Heart right ventricle (tissue), 16 donors: Measurements from ENCODE around the gene CCL15. TPM values are rescaled to one million over a fixed set of nuclear protein-coding genes. Genes with fewer than 3 reads are reported as not detected.

Experiments
- ATAC-seq, 8 donors: fragments of 200-7000 bp; cut with Tn5 transposase; one replicate each; pipeline ENCODE4 v1.9.1; 2020; ENCODE audit warnings: mild to moderate bottlenecking in 8 of 8, moderate library complexity in 8 of 8, moderate number of reproducible peaks in 1 of 8
- DNase-seq, 2 donors: peaks; one replicate each; pipeline ENCODE4 v3.0.0-alpha.2; 2020
- H3K27ac ChIP-seq, 10 donors: fragments of 200-600 bp; sonication (generic) in 2 of 10; one replicate each; pipeline versions ENCODE4 v1.5.0 to v1.8.0; 2020 to 2022; ENCODE audit warnings: mild to moderate bottlenecking in 3 of 10
- H3K27me3 ChIP-seq, 7 donors: fragments of 200-600 bp; one replicate each; pipeline ENCODE4 v1.8.0; 2021 to 2022; ENCODE audit warnings: mild to moderate bottlenecking in 2 of 7
- H3K36me3 ChIP-seq, 9 donors: fragments of 200-600 bp; sonication (generic) in 1 of 9; one replicate each; pipeline versions ENCODE4 v1.5.0 to v1.8.0; 2020 to 2022; ENCODE audit warnings: mild to moderate bottlenecking in 2 of 9
- H3K4me1 ChIP-seq, 9 donors: fragments of 200-600 bp; sonication (generic) in 1 of 9; one replicate each; pipeline versions ENCODE4 v1.5.0 to v1.8.0; 2020 to 2022; ENCODE audit warnings: mild to moderate bottlenecking in 4 of 9
- H3K4me3 ChIP-seq, 10 donors: fragments of 200-600 bp; sonication (generic) in 2 of 10; one replicate each; pipeline versions ENCODE4 v1.5.0 to v1.8.0; 2020 to 2022; ENCODE audit warnings: mild to moderate bottlenecking in 7 of 10, moderate library complexity in 2 of 10
- H3K9me3 ChIP-seq, 11 donors: fragments of 200-600 bp in 10 of 11; sonication (generic) in 2 of 11; one replicate each; pipeline versions ENCODE4 v1.5.0 to v1.8.0; 2013 to 2022; ENCODE audit warnings: mild to moderate bottlenecking in 2 of 11, control low read depth in 1 of 11, moderate library complexity in 1 of 11
- WGBS, 2 donors: extraction: QIAGEN DNeasy Blood & Tissue Kit; methylation state at CpG; one replicate each; pipeline ENCODE4 v1.1.7; 2013; ENCODE audit warnings: inconsistent platforms in 1 of 2; 5-methylcytosine and 5-hydroxymethylcytosine counted together
- intact Hi-C, 10 donors: fragments of 100-400 bp; cut with DNase I; formaldehyde crosslinking; loops; one replicate each; pipeline versions ENCODE4 v1.11.1 to v1.14.2; 2022
- polyA plus RNA-seq, 2 donors: library from polyadenylated mRNA; stranded (reverse); fragments of 200-250 nt; gene quantifications; one replicate each; pipeline ENCODE4 v1.2.3, GENCODE V29; 2013
- total RNA-seq, 10 donors: library from RNA; stranded (reverse); fragmentation: NEBNext Ultra II Directional in 3 of 10; extraction: Animal tissue kit (Norgen Biotek cat#: 25700) in 3 of 10; gene quantifications; one replicate each; pipeline versions ENCODE4 v1.2.1 to v1.2.4, GENCODE V29; 2021 to 2023
- TF ChIP-seq, protein P1 (sequence below), 9 donors: fragments of 200-600 bp; sonication (generic) in 2 of 9; IDR thresholded peaks; one replicate each; pipeline versions ENCODE4 v1.5.0 to v1.8.0; 2021 to 2022; ENCODE audit warnings: antibody characterized with exemption in 9 of 9, mild to moderate bottlenecking in 5 of 9, moderate library complexity in 1 of 9
- donor health status: Arrhythmogenic right ventricular cardiomyopathy.
- donor health status: ischemic (EF 13 %, LVEDD 7.1; RV severe dilation, severe dysfunction).
- donor health status: healthy with polysubstance abuse.
- donor health status: DM: no; HTN: yes; CAD: no.
- donor health status: DM: no; HTN: no; CAD: no.
- donor health status: ischemic (EF 25% LVEDD 6.9; RV normal size, moderate dysfunction).
- donor health status: ischemic (EF 25% LVEDD 5.7; RV mildly dilated, moderate dysfunction).
- donor health status: healthy.
- donor health status: DM: yes; HTN: yes; CAD: no.
- donor health status: Ischemic cardiomyopathy.
- donor health status: ischemic (EF 35%, LVEDD 5.7; RV mildly dilated, moderate dysfunction).
- donor health status: nonischemic (EF 11% LVEDD 7.7; RV severe dilation, severe dysfunction).
- donor health status: DM: yes; HTN: yes; CAD: no.
- donor health status: PGD.
- donor health status: ischemic (EF 29% LVEDD 5.4; RV normal size, mild dysfunction).
- donor health status: nonischemic (EF 23%, LVEDD 6.1; RV moderate dilation, normal function).

Gene CCL15
- total and polyA plus RNA-seq, 12 donors: not detected

DNA sequence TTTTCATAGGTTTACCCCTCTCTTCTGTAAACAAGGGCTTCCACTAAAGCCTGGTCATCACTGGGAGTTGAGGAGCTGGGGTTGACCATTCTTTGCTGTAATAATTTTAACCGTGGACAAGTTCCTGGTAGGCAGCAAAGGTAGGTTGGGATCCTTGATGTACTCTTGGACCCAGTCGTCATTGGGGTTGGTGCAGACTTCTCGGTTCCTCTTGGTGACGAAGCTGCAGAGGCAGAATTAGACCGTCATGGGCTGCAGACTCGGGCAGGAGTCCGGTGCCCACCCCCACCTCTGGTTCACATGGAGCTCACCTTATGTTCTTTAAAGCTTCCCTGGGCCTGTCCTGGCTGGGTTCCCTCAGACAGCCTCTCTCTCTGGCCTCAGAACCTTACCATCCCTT lies 23.8 kb downstream of the CCL15 start:
- H3K27ac ChIP-seq: no peak overlapping the region
- H3K27me3 ChIP-seq: peaks cover 0 to 5% (median 0%) of the 10 kb centered on the region in 7 donors
- DNase-seq (no peak), ATAC-seq (no peak)
- peaks cover 0 to 30% (median 15%) of the 10 kb centered on the region in 9 donors for H3K4me1 ChIP-seq
- TF ChIP-seq, protein P1, sequence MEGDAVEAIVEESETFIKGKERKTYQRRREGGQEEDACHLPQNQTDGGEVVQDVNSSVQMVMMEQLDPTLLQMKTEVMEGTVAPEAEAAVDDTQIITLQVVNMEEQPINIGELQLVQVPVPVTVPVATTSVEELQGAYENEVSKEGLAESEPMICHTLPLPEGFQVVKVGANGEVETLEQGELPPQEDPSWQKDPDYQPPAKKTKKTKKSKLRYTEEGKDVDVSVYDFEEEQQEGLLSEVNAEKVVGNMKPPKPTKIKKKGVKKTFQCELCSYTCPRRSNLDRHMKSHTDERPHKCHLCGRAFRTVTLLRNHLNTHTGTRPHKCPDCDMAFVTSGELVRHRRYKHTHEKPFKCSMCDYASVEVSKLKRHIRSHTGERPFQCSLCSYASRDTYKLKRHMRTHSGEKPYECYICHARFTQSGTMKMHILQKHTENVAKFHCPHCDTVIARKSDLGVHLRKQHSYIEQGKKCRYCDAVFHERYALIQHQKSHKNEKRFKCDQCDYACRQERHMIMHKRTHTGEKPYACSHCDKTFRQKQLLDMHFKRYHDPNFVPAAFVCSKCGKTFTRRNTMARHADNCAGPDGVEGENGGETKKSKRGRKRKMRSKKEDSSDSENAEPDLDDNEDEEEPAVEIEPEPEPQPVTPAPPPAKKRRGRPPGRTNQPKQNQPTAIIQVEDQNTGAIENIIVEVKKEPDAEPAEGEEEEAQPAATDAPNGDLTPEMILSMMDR (IDR thresholded peaks at IDR 0.05): no peak
- WGBS, 2 donors: 90 to 95% methylated on average over 7 of the region's 7 CpGs
- no peaks in the 10 kb centered on the region for H3K36me3 ChIP-seq
- H3K4me3 ChIP-seq: no peak overlapping the region
- intact Hi-C loops: loop anchor here in 3 of 10 donors (5.0 to 10.0 kb wide), 3 partner anchors 87 to 97 kb away; partner anchors contain the start of gene CCL18 (in 1 of the 3)
- H3K9me3 ChIP-seq: no peaks in the 10 kb centered on the region

DNA sequence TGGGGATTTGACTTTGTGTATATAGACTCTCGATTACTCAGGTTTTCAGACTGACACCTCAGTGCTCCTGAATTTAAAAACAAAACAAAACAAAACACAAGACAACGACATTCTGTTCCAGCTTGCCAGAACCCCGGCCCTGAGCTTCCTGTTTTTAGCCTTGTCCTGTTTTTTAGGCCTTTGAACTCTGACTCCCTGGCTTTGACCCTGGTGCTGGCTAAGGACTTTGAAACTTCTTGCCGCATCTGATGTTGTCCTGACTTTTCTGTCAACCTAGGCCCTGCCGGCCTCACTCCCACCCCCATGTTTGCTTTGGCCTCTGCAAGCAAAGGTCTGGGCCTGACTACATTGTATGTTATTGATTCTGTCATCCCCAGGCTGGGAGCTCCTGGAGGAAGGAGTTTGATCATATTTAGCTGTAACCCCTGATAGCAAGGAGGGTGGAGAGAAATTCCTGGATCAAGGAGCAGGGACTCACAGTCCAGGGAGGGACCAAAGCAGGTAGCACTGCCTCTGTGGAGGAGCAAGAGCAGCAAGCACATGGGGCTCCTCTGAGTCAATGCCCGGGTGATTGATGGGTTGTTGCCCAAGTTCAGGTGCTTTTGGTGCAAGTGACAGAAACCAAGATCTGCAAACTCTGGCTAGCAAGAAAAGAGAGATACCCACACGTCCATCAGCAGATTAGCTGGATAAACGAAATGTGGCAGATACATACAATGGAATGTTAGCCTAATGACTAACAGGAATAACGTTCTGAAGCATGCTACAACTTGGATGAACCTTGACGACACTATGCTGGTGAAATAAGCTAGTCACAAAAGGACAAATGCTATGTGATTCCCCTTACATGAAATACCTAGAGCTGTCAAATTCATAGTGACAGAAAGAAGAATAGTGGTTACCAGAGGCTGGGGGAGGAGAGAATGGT lies 27.8 kb downstream of the CCL15 start:
- Histone ChIP-seq H3K27me3 (peaks cover 0 to 5% (median 0%) of the 10 kb centered on the region in 7 donors), H3K36me3 (no peaks in the 10 kb centered on the region), H3K4me3 (no peak overlapping the region), H3K27ac (peak overlapping the region in 6 of 10 donors; percentile 8 to 63 (median 12)), H3K4me1 (peaks cover 0 to 43% (median 16%) of the 10 kb centered on the region in 9 donors), H3K9me3 (no peaks in the 10 kb centered on the region)
- 59 to 61% methylated on average over 10 of the region's 10 CpGs for WGBS, 2 donors
- DNase-seq: peak in 1 of 2 donors; percentile 16
- intact Hi-C loops: loop anchor here in 7 of 10 donors (5.0 to 10.0 kb wide), 5 partner anchors 91 to 509 kb away; partner anchors contain the start of gene CCL18 (in 1 of the 7)
- peak in 4 of 8 donors; percentile 16 to 46 (median 32) for ATAC-seq
- TF ChIP-seq, protein P1 (IDR thresholded peaks at IDR 0.05): no peak

DNA sequence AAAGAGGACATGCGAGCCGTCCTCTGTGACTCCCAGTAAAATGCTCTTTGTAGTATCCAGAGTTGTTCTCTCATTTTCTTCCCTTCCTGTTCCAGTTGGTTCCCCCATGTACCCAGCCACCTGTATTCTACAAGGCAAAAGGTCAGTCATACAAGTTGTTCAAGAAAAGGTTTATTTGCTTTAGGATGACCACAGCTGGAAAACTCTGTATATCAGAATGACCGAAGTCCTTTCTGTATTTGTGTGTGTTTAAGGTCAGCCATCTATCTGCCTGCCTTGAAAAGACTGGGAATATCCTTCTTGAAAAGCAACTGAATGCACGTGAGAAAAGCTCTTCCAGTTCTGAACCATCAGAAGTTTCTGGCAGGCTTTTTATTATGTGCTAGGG lies 28.4 kb downstream of the CCL15 start:
- Histone ChIP-seq H3K27ac (peak overlapping the region in 5 of 10 donors; percentile 8 to 63 (median 12)), H3K9me3 (no peaks in the 10 kb centered on the region), H3K27me3 (peaks cover 0 to 5% (median 0%) of the 10 kb centered on the region in 7 donors), H3K4me3 (no peak overlapping the region), H3K36me3 (no peaks in the 10 kb centered on the region), H3K4me1 (peaks cover 0 to 43% (median 16%) of the 10 kb centered on the region in 9 donors)
- DNase-seq (no peak), ATAC-seq (no peak)
- TF ChIP-seq, protein P1 (IDR thresholded peaks at IDR 0.05): no peak
- intact Hi-C loops: loop anchor here in 7 of 10 donors (5.0 to 10.0 kb wide), 5 partner anchors 92 to 509 kb away; partner anchors contain the start of gene CCL18 (in 1 of the 7)
- WGBS, 2 donors: 76 to 83% methylated on average over 4 of the region's 4 CpGs

DNA sequence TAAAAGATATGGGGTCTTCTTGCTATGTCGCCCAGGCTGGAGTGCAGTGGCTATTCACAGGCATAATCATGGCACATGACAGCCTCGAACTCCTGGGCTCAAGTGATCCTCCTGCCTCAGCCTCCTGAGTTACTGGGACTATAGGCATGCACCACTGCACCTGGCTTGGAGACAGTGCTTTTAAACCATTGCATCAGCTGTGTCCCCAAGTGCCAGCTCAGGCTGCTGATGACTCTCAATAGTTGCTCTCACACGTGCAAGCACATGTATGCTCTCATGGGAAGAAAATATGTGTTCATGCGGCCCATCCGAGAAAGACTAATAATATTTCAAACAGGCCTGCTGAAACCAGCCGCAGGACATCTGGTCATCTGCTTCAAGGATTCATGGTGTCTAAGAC lies 28.8 kb downstream of the CCL15 start:
- ATAC-seq: no peak
- intact Hi-C loops: loop anchor here in 7 of 10 donors (5.0 to 10.0 kb wide), 5 partner anchors 92 to 510 kb away; partner anchors contain the start of gene CCL18 (in 1 of the 7)
- Histone ChIP-seq H3K36me3 (no peaks in the 10 kb centered on the region), H3K27ac (peak overlapping the region in 3 of 10 donors; percentile 12 to 63 (median 38)), H3K9me3 (no peaks in the 10 kb centered on the region), H3K27me3 (peaks cover 0 to 5% (median 0%) of the 10 kb centered on the region in 7 donors), H3K4me1 (peaks cover 0 to 43% (median 16%) of the 10 kb centered on the region in 9 donors), H3K4me3 (no peak overlapping the region)
- WGBS, 2 donors: 81 to 88% methylated on average over 6 of the region's 6 CpGs
- TF ChIP-seq, protein P1 (IDR thresholded peaks at IDR 0.05): no peak
- no peak for DNase-seq
